ENCODE results near the gene CTU2. TPM values are rescaled to one million over a fixed set of nuclear protein-coding genes. Genes with fewer than 3 reads are reported as not detected.

Gene CTU2
- total RNA-seq, 4 donors from 2014 or later, result 4.4 to 13.2 (median 6.3) TPM

DNA sequence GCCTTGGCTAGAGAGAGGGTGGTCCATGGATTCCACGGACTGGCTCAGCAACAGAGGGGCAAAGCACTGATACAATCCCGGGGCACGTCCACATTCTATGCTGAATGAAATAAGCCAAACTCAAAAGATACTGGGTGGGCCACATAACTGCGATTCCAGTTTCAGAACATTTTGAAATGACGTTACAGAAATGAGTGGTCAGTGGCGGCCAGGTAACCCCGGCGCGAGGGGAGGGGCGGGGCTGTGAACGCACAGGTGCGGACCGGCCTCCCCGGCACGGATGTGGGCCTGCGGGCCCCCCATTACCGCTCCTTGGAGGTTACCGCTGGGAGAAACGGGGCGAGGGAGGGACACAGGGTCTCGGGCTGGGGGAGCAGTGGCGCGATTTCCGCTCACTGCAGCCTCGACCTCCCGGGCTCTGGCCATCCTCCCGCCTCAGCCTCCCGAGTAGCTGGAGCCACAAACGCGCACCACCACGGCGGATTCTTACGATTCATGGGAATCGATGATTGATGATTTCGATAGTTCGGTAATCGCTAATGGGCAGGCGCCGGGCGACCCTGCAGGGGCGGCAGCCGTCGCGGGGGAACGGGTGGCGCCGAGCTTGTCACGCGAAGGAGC lies 44.0 kb upstream of the CTU2 start:
- Histone ChIP-seq H3K36me3 (peaks cover 0 to 31% (median 4%) of the 10 kb centered on the region in 3 donors), H3K27me3 (no peaks in the 10 kb centered on the region), H3K4me3 (peak overlapping the region; percentile 74 to 99 (median 87)), H3K9me3 (no peaks in the 10 kb centered on the region), H3K4me1 (peaks cover 6 to 39% (median 12%) of the 10 kb centered on the region in 3 donors), H3K27ac (peak overlapping the region; percentile 89 to 97 (median 92))
- TF ChIP-seq POLR2A (IDR thresholded peaks at IDR 0.05), result no peak
- TF ChIP-seq, protein P1, sequence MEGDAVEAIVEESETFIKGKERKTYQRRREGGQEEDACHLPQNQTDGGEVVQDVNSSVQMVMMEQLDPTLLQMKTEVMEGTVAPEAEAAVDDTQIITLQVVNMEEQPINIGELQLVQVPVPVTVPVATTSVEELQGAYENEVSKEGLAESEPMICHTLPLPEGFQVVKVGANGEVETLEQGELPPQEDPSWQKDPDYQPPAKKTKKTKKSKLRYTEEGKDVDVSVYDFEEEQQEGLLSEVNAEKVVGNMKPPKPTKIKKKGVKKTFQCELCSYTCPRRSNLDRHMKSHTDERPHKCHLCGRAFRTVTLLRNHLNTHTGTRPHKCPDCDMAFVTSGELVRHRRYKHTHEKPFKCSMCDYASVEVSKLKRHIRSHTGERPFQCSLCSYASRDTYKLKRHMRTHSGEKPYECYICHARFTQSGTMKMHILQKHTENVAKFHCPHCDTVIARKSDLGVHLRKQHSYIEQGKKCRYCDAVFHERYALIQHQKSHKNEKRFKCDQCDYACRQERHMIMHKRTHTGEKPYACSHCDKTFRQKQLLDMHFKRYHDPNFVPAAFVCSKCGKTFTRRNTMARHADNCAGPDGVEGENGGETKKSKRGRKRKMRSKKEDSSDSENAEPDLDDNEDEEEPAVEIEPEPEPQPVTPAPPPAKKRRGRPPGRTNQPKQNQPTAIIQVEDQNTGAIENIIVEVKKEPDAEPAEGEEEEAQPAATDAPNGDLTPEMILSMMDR (IDR thresholded peaks at IDR 0.05), result no peak
- no peak for DNase-seq
- 3% methylated on average over 24 to 46 of the region's 49 CpGs for WGBS, 2 donors
- intact Hi-C loops (cut with DNase I), result no loop called here

DNA sequence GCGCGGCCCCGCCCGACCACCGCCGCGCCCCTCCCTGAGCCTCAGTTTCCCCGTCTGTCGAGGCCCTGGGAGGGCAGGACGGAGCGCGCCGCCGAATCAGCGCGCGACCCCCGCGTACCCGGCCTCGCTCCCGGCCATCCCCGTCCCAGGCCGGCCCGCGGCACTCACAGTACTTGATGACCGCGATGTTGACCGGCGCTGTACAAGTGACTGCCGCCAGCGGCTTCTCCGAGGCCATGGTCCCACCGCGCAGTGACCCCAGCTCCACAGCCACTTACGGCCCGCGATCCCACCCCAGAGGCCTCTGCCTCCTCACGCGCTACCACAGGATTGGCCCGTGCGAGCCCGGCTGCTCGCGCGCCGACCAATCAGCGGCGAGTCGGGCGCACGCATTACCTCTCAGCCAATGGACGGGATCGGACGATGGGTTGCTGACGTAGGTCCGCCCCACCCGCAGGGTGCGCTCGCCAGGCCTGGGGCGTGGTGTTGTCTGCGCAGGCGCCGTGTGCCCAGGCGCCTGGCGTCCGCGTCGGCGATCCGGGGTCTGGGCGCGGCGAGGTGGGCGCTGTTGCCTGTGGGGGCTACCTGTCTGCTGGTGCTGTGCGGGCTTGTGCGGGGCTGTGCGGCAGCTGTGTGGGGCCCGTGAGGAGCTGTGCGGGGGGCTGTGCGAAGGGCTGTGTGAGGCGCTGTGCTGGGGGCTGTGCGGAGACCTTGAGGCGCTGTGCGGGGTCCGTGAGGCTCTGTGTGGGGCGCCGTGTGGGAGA lies 43.3 kb upstream of the CTU2 start, which contains the start of gene MVD:
Gene MVD, minus strand, starts transcription at position 249 of the 764 bp plus-strand sequence. Its CDS starts 11 bp downstream, at position 238.
- peak; percentile 84 for DNase-seq
- peak in 3 of 4 donors; percentile 83 to 94 (median 90) for TF ChIP-seq POLR2A (IDR thresholded peaks at IDR 0.05)
- TF ChIP-seq, protein P1 (IDR thresholded peaks at IDR 0.05), result peak in 2 of 6 experiments; percentile 5 to 11
- peak within 1 kb of the TSS; percentile 74 to 99 (median 87) for H3K4me3 ChIP-seq
- intact Hi-C loops (cut with DNase I), result no loop called here
- no peaks in the 10 kb centered on the region for H3K27me3 ChIP-seq
- H3K4me1 ChIP-seq, result peaks cover 6 to 39% (median 12%) of the 10 kb centered on the region in 3 donors
- H3K36me3 ChIP-seq, result peaks cover 0 to 24% (median 3%) of the 10 kb centered on the region in 3 donors
- 0% methylated on average over 15 of the region's 88 CpGs; no CpG with 5 or more reads in 1 of the 2 donors for WGBS, 2 donors
- peak within 1 kb of the TSS; percentile 89 to 97 (median 94) for H3K27ac ChIP-seq
- no peaks in the 10 kb centered on the region for H3K9me3 ChIP-seq

DNA sequence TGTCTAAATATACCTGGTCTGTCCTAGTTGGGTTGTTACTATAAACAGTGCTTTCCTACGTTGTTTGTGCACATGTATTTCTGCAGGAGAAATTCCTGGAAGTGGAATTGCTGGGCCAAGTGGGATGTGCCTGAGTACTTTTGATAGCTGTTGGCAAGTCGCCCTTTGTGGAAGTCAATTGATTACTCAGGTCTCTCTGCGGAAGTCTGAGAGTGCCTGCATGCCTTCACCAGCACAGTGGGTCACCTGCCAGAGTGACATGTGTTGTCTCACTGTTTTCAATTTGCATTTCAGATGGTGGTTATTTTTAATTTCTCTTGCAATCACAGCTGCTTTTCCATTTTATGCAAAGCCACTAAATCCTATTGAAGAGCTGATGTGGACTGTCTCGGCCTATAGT lies 41.2 kb upstream of the CTU2 start:
- peaks cover 6 to 39% (median 12%) of the 10 kb centered on the region in 3 donors for H3K4me1 ChIP-seq
- no peaks in the 10 kb centered on the region for H3K27me3 ChIP-seq
- no peak overlapping the region for H3K4me3 ChIP-seq
- no peak for DNase-seq
- no peak for TF ChIP-seq POLR2A (IDR thresholded peaks at IDR 0.05)
- TF ChIP-seq, protein P1 (IDR thresholded peaks at IDR 0.05), result no peak
- no peaks in the 10 kb centered on the region for H3K9me3 ChIP-seq
- no peak overlapping the region for H3K27ac ChIP-seq
- 54 to 67% methylated on average over 4 of the region's 4 CpGs for WGBS, 2 donors
- intact Hi-C loops (cut with DNase I), result no loop called here
- H3K36me3 ChIP-seq, result peaks cover 0 to 3% (median 0%) of the 10 kb centered on the region in 3 donors

DNA sequence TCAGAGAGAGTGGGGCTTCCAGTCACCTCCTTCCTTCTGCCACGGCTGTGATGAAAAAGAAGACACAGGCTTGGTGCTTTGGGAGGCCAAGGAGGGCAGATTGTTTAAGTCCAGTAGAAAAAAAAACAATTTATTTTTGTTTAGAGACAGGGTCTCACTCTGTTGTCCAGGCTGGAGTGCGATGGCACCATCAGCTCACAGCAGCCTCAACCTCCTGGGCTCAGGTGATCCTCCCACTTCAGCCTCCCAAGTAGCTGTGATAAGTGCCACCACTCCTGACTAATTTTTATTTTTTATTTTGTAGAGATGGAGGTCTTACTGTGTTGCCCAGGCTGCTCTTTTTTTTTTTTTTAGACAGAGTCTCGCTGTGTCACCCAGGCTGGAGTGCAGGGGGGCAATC lies 40.7 kb upstream of the CTU2 start:
- 93% methylated on average over 2 to 3 of the region's 3 CpGs for WGBS, 2 donors
- intact Hi-C loops (cut with DNase I), result no loop called here
- H3K4me1 ChIP-seq, result peaks cover 6 to 39% (median 12%) of the 10 kb centered on the region in 3 donors

More for the DNA sequence above, 40.7 kb upstream of the CTU2 start:
- DNase-seq, result no peak
- no peak for TF ChIP-seq POLR2A (IDR thresholded peaks at IDR 0.05)
- TF ChIP-seq, protein P1 (IDR thresholded peaks at IDR 0.05), result no peak
- H3K27me3 ChIP-seq, result no peaks in the 10 kb centered on the region
- H3K36me3 ChIP-seq, result no peaks in the 10 kb centered on the region
- H3K9me3 ChIP-seq, result no peaks in the 10 kb centered on the region
- H3K27ac ChIP-seq, result no peak overlapping the region
- no peak overlapping the region for H3K4me3 ChIP-seq

Measured in esophagus squamous epithelium (tissue), 5 donors.